A549 (cell line): ENCODE measurements around the gene SCTR. TPM values are rescaled to one million over a fixed set of nuclear protein-coding genes. Genes with fewer than 3 reads are reported as not detected.

Source experiments
- ATAC-seq, 2 experiments: fragments of 200-7000 bp in 1 of 2; fragments of >200 bp in 1 of 2; cut with Nextera tagmentation in 1 of 2; cut with Tn5 transposase in 1 of 2; 3 replicates each; pipeline versions ENCODE4 v1.8.0 to v1.9.1; 2018 to 2020; ENCODE audit warnings: mild to moderate bottlenecking in 1 of 2, moderate library complexity in 1 of 2
- CTCF ChIA-PET: fragments of 300-600 bp; sonication (Branson Sonifier 250); formaldehyde crosslinking; extraction: SDS; loops from one replicate; lab custom pipeline; 2021; ENCODE audit warnings: antibody characterized with exemption, inconsistent platforms; lab: Yijun Ruan, JAX
- POLR2A ChIA-PET: fragments of 350-600 bp; formaldehyde crosslinking; extraction: SDS; loops from one replicate; lab custom pipeline; 2021; ENCODE audit warnings: antibody characterized with exemption, inconsistent platforms; lab: Yijun Ruan, JAX
- DNase-seq, 2 experiments: peaks; one replicate each; pipeline versions ENCODE4 v3.0.0 to v3.0.0-alpha.2; 2011 to 2016; ENCODE audit warnings: low read depth in 1 of 2, low spot score in 1 of 2
- FAIRE-seq: peaks from 2 replicates; lab custom pipeline; 2011; peaks lifted over from hg19 to GRCh38; lab: Jason Lieb, UNC
- H3K27ac ChIP-seq, 2 experiments: fragments of >200 bp; sonication (Bioruptor Twin); formaldehyde crosslinking; 3 replicates each; pipeline ENCODE4 v1.5.1; 2016 to 2017
- H3K4me1 ChIP-seq: fragments of >200 bp; sonication (Bioruptor Twin); formaldehyde crosslinking; 3 replicates; pipeline ENCODE4 v1.6.1; 2016
- H3K4me2 ChIP-seq: fragments of >200 bp; sonication (Bioruptor Twin); formaldehyde crosslinking; 3 replicates; pipeline ENCODE4 v1.6.1; 2016
- H3K4me3 ChIP-seq: fragments of >200 bp; sonication (Bioruptor Twin); formaldehyde crosslinking; 3 replicates; pipeline ENCODE4 v1.5.1; 2016
- H3K9me3 ChIP-seq: fragments of >200 bp; sonication (Bioruptor Twin); formaldehyde crosslinking; 3 replicates; pipeline ENCODE4 v1.6.1; 2016
- CBX2 ChIP-seq: fragments of 200-600 bp; sonication (generic); IDR thresholded peaks from 2 replicates; pipeline ENCODE4 v1.6.1; 2016; ENCODE audit warnings: low read depth, mild to moderate bottlenecking, borderline replicate concordance
- CBX8 ChIP-seq: fragments of 200-600 bp; sonication (generic); IDR thresholded peaks from 2 replicates; pipeline ENCODE4 v1.6.1; 2016
- CHD2 ChIP-seq: fragments of 150-350 bp; IDR thresholded peaks from 2 replicates; pipeline ENCODE4 v1.6.1; 2014; ENCODE audit warnings: low read length; ENCODE audit not compliant: partially characterized antibody
- CTCF ChIP-seq: fragments of >200 bp; sonication (Bioruptor Twin); formaldehyde crosslinking; IDR thresholded peaks from 3 replicates; pipeline ENCODE4 v1.5.1; 2016
- EHMT2 ChIP-seq: fragments of 200-600 bp; sonication (generic); IDR thresholded peaks from 2 replicates; pipeline ENCODE4 v1.6.1; 2016; ENCODE audit warnings: antibody characterized with exemption, low read depth, mild to moderate bottlenecking, moderate library complexity
- ELK1 ChIP-seq: fragments of 150-350 bp; IDR thresholded peaks from 2 replicates; pipeline ENCODE4 v1.6.1; 2014; ENCODE audit warnings: low read depth, mild to moderate bottlenecking, low read length
- EP300 ChIP-seq, 2 experiments: fragments of >200 bp; sonication (Bioruptor Twin); formaldehyde crosslinking; IDR thresholded peaks; 2 replicates in 1 of 2; 3 replicates in 1 of 2; pipeline ENCODE4 v1.6.1; 2016 to 2017
- FOSB ChIP-seq: fragments of 250-450 bp; sonication (Bioruptor Pico); IDR thresholded peaks from 2 replicates; pipeline ENCODE4 v1.5.0; 2020; ENCODE audit warnings: mild to moderate bottlenecking, moderate library complexity
- FOXS1 ChIP-seq: fragments of 250-450 bp; sonication (Bioruptor Pico); IDR thresholded peaks from 2 replicates; pipeline ENCODE4 v1.5.0; 2020; ENCODE audit warnings: mild to moderate bottlenecking, moderate library complexity
- GATA3 ChIP-seq: IDR thresholded peaks from 2 replicates; pipeline ENCODE4 v1.6.1; 2012; ENCODE audit warnings: borderline replicate concordance
- HDAC2 ChIP-seq: fragments of 200-600 bp; sonication (generic); IDR thresholded peaks from 2 replicates; pipeline ENCODE4 v1.6.1; 2016
- HES2 ChIP-seq: fragments of >200 bp; sonication (Bioruptor Twin); formaldehyde crosslinking; IDR thresholded peaks from 2 replicates; pipeline ENCODE4 v1.6.1; 2016
- HMGXB4 ChIP-seq: fragments of 250-450 bp; sonication (Bioruptor Pico); IDR thresholded peaks from 2 replicates; pipeline ENCODE4 v1.5.0; 2021; ENCODE audit warnings: mild to moderate bottlenecking, moderate library complexity, borderline replicate concordance
- HOXB13 ChIP-seq: fragments of 250-450 bp; sonication (Bioruptor Pico); IDR thresholded peaks from 2 replicates; pipeline ENCODE4 v1.5.0; 2020; ENCODE audit warnings: low read depth, mild to moderate bottlenecking, moderate library complexity
- JUNB ChIP-seq: fragments of >200 bp; sonication (Bioruptor Twin); formaldehyde crosslinking; IDR thresholded peaks from 2 replicates; pipeline ENCODE4 v1.6.1; 2016
- KDM1A ChIP-seq: fragments of 200-600 bp; sonication (generic); IDR thresholded peaks from 2 replicates; pipeline ENCODE4 v1.6.1; 2016; ENCODE audit warnings: low read depth, mild to moderate bottlenecking
- MAZ ChIP-seq: fragments of 150-350 bp; IDR thresholded peaks from 2 replicates; pipeline ENCODE4 v1.6.1; 2014; ENCODE audit warnings: antibody characterized with exemption, low read depth, low read length, borderline replicate concordance
- PBX3 ChIP-seq: IDR thresholded peaks from 2 replicates; pipeline ENCODE4 v1.6.1; 2012
- POLR2AphosphoS2 ChIP-seq: conservative IDR thresholded peaks from 2 replicates; pipeline ENCODE4 v1.6.1; 2012; ENCODE audit warnings: low read length, improper control_type of control experiment, inconsistent platforms
- RAD21 ChIP-seq, 2 experiments: fragments of >200 bp in 1 of 2; sonication (Bioruptor Twin) in 1 of 2; formaldehyde crosslinking in 1 of 2; IDR thresholded peaks in 1 of 2; conservative IDR thresholded peaks in 1 of 2; 2 replicates in 1 of 2; 3 replicates in 1 of 2; pipeline ENCODE4 v1.6.1; 2012 to 2018; ENCODE audit warnings: inconsistent platforms in 1 of 2
- RCOR1 ChIP-seq: fragments of 150-350 bp; IDR thresholded peaks from 2 replicates; pipeline ENCODE4 v1.6.1; 2014; ENCODE audit warnings: antibody characterized with exemption, low read length, low read depth
- RNF2 ChIP-seq: fragments of 200-600 bp; sonication (generic); IDR thresholded peaks from 2 replicates; pipeline ENCODE4 v1.6.1; 2016; ENCODE audit warnings: low read depth, mild to moderate bottlenecking, antibody characterized with exemption, moderate library complexity, borderline replicate concordance
- ZFP36 ChIP-seq: fragments of 450-650 bp; IDR thresholded peaks from 2 replicates; pipeline ENCODE4 v1.6.1; 2014; ENCODE audit warnings: borderline replicate concordance; ENCODE audit not compliant: partially characterized antibody
- ZNF302 ChIP-seq: fragments of 250-450 bp; sonication (Bioruptor Pico); IDR thresholded peaks from 2 replicates; pipeline ENCODE4 v1.9.0; 2021; ENCODE audit warnings: inconsistent platforms, mild to moderate bottlenecking, moderate library complexity
- WGBS: methylation state at CpG from one replicate; pipeline ENCODE4 v1.1.6; 2017; ENCODE audit errors: missing lambda C conversion rate; 5-methylcytosine and 5-hydroxymethylcytosine counted together
- polyA plus RNA-seq, 4 experiments: library from polyadenylated mRNA; depleted of rRNA in 3 of 4; stranded (reverse); fragments of >200 nt; fragmentation: RNase III in 1 of 4; extraction: RNeasy Plus Mini Kit Qiagen cat#74134 plus additional on column Dnase treatment in 1 of 4; gene quantifications; 2 replicates in 3 of 4; 3 replicates in 1 of 4; pipeline ENCODE4 v1.2.3, GENCODE V29; 2011 to 2017

Gene SCTR
- polyA plus RNA-seq, 2 of the 4 experiments (the other 2 are of a cell fraction): not detected

GRCh38 chr2:119546447-119546767, 22.1 kb upstream of the SCTR start:
- ChIA-PET POLR2A (no interaction called here), CTCF (interaction anchor here (1.2 to 1.3 kb wide), 3 partner anchors 16 to 95 kb away, joined by 3 to 4 read pairs (median 4); no protein-coding TSS in a partner anchor)
- Histone ChIP-seq H3K4me3 (no peak overlapping the region), H3K4me2 (no peak overlapping the region), H3K4me1 (peaks cover 13% of the 10 kb centered on the region), H3K9me3 (no peaks in the 10 kb centered on the region), H3K27ac (no peak overlapping the region)
- no peak for ATAC-seq
- WGBS: 76% methylated on average over 1 of the region's 1 CpG
- FAIRE-seq: no peak
- no peak for DNase-seq
- TF ChIP-seq FOXS1 (CRISPR knock-in tag) (no peak), HOXB13 (CRISPR knock-in tag) (no peak), RNF2 (no peak), ELK1 (no peak), FOSB (no peak), EHMT2 (no peak), POLR2AphosphoS2 (no peak), ZFP36 (no peak), HMGXB4 (no peak), EP300 (IDR thresholded peaks at IDR 0.05) (no peak), HDAC2 (no peak), MAZ (no peak), JUNB (no peak)
- TF ChIP-seq, all 56 proteins: peak for 0

GRCh38 chr2:119545754-119546446, 21.6 kb upstream of the SCTR start:
- no peak for FAIRE-seq
- H3K9me3 ChIP-seq: no peaks in the 10 kb centered on the region
- ChIA-PET CTCF (interaction anchor here (1.2 to 1.3 kb wide), 2 partner anchors 16 to 95 kb away, joined by 4 read pairs; no protein-coding TSS in a partner anchor), POLR2A (no interaction called here)
- no peak for ATAC-seq
- H3K4me1 ChIP-seq: peaks cover 13% of the 10 kb centered on the region
- no peak overlapping the region for H3K27ac ChIP-seq
- 0 out of 3 replicates have a peak overlapping the region, but pooled peaks have one; percentile 96 for H3K4me2 ChIP-seq
- WGBS: 80% methylated on average over 6 of the region's 6 CpGs
- DNase-seq: no peak
- H3K4me3 ChIP-seq: no peak overlapping the region
- TF ChIP-seq FOSB (no peak), GATA3 (no peak), JUNB (no peak), RCOR1 (no peak), RNF2 (no peak), PBX3 (no peak), ZNF302 (no peak), CTCF (no peak), RAD21 (conservative IDR thresholded peaks at IDR 0.05 in 1 of 2, IDR thresholded peaks at IDR 0.05 in 1 of 2) (no peak), KDM1A (no peak), ZFP36 (no peak), HOXB13 (CRISPR knock-in tag) (no peak), CBX2 (no peak), HES2 (no peak), CHD2 (no peak), CBX8 (no peak)
- TF ChIP-seq, all 56 proteins: peak for 0
